WERI-Rb-1 (cell line): ENCODE results near the gene CNIH3.

ENCODE experiments used
- DNase-seq: peaks from one replicate; pipeline ENCODE4 v3.0.0-alpha.2; 2020
- H3K27ac ChIP-seq: fragments of 250-450 bp; sonication (Bioruptor Pico); 2 replicates; pipeline ENCODE4 v1.5.1; 2020; ENCODE audit warnings: mild to moderate bottlenecking, moderate library complexity
- H3K27me3 ChIP-seq: fragments of 250-450 bp; sonication (Bioruptor Pico); 2 replicates; pipeline ENCODE4 v1.5.1; 2021; ENCODE audit warnings: mild to moderate bottlenecking, low read depth, moderate library complexity; ENCODE audit not compliant: insufficient read depth, severe bottlenecking
- H3K36me3 ChIP-seq: fragments of 250-450 bp; sonication (Bioruptor Pico); 2 replicates; pipeline ENCODE4 v1.5.1; 2020; ENCODE audit warnings: mild to moderate bottlenecking, moderate library complexity
- H3K4me3 ChIP-seq: 2 replicates; pipeline ENCODE4 v1.5.1; 2011; ENCODE audit warnings: low read depth, mild to moderate bottlenecking, control low read depth, low read length
- H3K9me3 ChIP-seq: fragments of 250-450 bp; sonication (Bioruptor Pico); 2 replicates; pipeline ENCODE4 v1.5.1; 2021; ENCODE audit warnings: mild to moderate bottlenecking, moderate library complexity; ENCODE audit not compliant: severe bottlenecking
- CTCF ChIP-seq: IDR thresholded peaks from 2 replicates; pipeline ENCODE4 v1.5.1; 2011; ENCODE audit warnings: low read depth, mild to moderate bottlenecking, control low read depth, inconsistent platforms, low read length

The CNIH3 gene

DNA sequence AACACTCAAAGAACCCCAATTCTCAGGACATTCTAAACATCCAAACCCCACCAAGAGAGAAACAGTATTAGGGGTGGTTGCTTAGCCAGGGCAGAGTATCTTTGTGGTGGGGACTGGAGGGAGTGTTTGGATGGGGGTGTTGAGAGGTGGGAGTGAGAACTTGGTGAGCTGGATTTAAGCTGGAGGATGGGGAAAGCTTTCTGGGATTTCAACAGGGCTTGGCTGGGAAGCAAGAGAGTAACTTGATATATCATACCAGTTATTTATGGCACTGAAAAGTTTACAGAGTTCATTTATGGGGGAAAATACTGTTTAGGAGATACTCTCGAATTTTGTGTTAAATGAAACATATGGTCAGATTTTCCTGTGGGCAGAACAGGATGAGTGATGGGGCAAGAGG is 6.8 kb upstream of the CNIH3 start:
- Histone ChIP-seq H3K27me3 (no peaks in the 10 kb centered on the region), H3K9me3 (no peaks in the 10 kb centered on the region), H3K4me3 (no peak overlapping the region), H3K36me3 (no peaks in the 10 kb centered on the region), H3K27ac (no peak overlapping the region)
- no peak for TF ChIP-seq CTCF
- DNase-seq, result no peak

GRCh38 chr1:224612246-224612645 is 3.9 kb upstream of the CNIH3 start:
- H3K36me3 ChIP-seq, result no peaks in the 10 kb centered on the region
- no peak for DNase-seq
- H3K27me3 ChIP-seq, result no peaks in the 10 kb centered on the region
- H3K9me3 ChIP-seq, result no peaks in the 10 kb centered on the region
- H3K27ac ChIP-seq, result no peak overlapping the region
- no peak for TF ChIP-seq CTCF
- no peak overlapping the region for H3K4me3 ChIP-seq

GRCh38 chr1:224613486-224613885 is 2.6 kb upstream of the CNIH3 start:
- Histone ChIP-seq H3K27ac (no peak overlapping the region), H3K4me3 (no peak overlapping the region), H3K27me3 (no peaks in the 10 kb centered on the region), H3K36me3 (no peaks in the 10 kb centered on the region), H3K9me3 (no peaks in the 10 kb centered on the region)
- DNase-seq, result no peak
- no peak for TF ChIP-seq CTCF

DNA sequence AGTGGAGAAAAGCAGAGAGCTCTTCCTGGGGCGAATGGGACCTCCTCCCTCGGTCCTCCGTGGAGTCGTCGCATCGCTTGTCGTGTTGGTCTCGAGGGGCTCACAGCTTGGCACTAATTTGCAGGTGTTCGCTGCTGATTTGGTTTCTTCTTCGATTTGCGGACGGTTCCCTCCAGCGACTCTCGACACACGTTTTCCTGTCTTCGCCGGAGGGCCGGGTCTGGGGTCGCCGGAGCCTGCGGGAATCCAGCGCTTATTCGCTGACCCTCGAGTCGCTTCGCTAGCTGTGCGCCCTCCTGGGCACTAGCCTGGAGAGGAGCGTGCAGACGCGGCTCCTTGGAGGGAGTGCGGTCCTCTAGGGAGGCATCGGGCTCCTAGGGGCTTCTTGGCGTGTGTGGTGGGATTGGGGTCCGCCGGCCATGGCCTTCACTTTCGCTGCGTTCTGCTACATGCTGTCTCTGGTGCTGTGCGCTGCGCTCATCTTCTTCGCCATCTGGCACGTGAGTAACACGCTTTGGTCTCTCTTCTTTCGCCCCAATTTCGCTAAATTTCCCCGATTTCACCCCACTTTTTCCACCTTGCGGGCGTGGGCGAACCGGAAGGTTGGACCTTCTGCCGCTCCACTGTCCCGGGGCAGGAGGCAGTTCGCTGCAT is 766 bp downstream of the CNIH3 start:
- Histone ChIP-seq H3K27ac (no peak overlapping the region), H3K27me3 (no peaks in the 10 kb centered on the region), H3K9me3 (no peaks in the 10 kb centered on the region), H3K4me3 (peak overlapping the region; percentile 52), H3K36me3 (no peaks in the 10 kb centered on the region)
- no peak for TF ChIP-seq CTCF
- no peak for DNase-seq

- Histone ChIP-seq H3K27me3 (no peaks in the 10 kb centered on the region), H3K4me3 (no peak overlapping the region), H3K27ac (no peak overlapping the region), H3K36me3 (no peaks in the 10 kb centered on the region), H3K9me3 (no peaks in the 10 kb centered on the region)
- no peak for DNase-seq
- TF ChIP-seq CTCF, result no peak
Measured at GRCh38 chr1:224617410-224618355, 1.6 kb downstream of the CNIH3 start.
